ENCODE data around the gene GGCX.

Gene GGCX

DNA sequence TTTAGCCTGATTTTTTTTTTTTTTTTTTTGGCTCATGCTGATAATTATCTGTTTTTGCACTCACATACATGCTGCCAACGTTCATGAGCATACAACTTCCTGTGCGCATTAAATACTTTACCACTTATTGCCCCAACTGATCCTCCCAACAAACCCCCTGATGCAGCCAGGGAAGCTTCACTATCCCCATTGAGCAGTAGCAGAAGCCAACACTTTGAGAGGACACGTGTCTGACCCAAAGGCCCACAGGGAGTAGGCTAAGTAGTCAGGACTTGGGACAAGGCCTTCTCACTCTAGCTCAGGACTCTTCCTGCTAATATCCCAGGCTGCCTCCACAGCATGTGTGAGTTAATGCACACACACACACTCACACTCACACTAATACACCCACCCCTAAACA is 58.6 kb downstream of the GGCX start:
- TF ChIP-seq, protein P1, sequence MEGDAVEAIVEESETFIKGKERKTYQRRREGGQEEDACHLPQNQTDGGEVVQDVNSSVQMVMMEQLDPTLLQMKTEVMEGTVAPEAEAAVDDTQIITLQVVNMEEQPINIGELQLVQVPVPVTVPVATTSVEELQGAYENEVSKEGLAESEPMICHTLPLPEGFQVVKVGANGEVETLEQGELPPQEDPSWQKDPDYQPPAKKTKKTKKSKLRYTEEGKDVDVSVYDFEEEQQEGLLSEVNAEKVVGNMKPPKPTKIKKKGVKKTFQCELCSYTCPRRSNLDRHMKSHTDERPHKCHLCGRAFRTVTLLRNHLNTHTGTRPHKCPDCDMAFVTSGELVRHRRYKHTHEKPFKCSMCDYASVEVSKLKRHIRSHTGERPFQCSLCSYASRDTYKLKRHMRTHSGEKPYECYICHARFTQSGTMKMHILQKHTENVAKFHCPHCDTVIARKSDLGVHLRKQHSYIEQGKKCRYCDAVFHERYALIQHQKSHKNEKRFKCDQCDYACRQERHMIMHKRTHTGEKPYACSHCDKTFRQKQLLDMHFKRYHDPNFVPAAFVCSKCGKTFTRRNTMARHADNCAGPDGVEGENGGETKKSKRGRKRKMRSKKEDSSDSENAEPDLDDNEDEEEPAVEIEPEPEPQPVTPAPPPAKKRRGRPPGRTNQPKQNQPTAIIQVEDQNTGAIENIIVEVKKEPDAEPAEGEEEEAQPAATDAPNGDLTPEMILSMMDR (IDR thresholded peaks at IDR 0.05; ENCODE audit: insufficient read depth, low read length, poor library complexity, severe bottlenecking) = no peak
- no peak for TF ChIP-seq EZH2phosphoT487 (conservative IDR thresholded peaks at IDR 0.05; ENCODE audit: low read length)
- no peaks in the 10 kb centered on the region for H3K79me2 ChIP-seq (ENCODE audit: insufficient read depth, low read length)
- H3K9me3 ChIP-seq (ENCODE audit: insufficient read depth, low read length) = no peaks in the 10 kb centered on the region
- no peak overlapping the region for H2AFZ ChIP-seq (ENCODE audit: low read depth, low read length, severe bottlenecking)
- H3K27me3 ChIP-seq (ENCODE audit: low read length) = no peaks in the 10 kb centered on the region
- no peaks in the 10 kb centered on the region for H3F3A ChIP-seq (ENCODE audit: insufficient read depth)
- no peaks in the 10 kb centered on the region for H4K20me1 ChIP-seq (ENCODE audit: low read depth, low read length)
- no peak overlapping the region for H3K4me3 ChIP-seq (ENCODE audit: insufficient read depth, low read length, poor library complexity, severe bottlenecking)
- H3K9ac ChIP-seq (ENCODE audit: low read length) = no peak overlapping the region
- no peaks in the 10 kb centered on the region for H3K9me2 ChIP-seq (replicated peaks; ENCODE audit: insufficient read depth, low read length)
- H3K4me2 ChIP-seq (ENCODE audit: low read depth, low read length, poor library complexity, severe bottlenecking) = no peak overlapping the region
- H3K36me3 ChIP-seq (ENCODE audit: low read length) = no peaks in the 10 kb centered on the region
- H3K27ac ChIP-seq (ENCODE audit: low read depth, low read length) = no peak overlapping the region

GRCh38 chr2:85501248-85501647 is 60.0 kb downstream of the GGCX start:
- Histone ChIP-seq H3K27ac (ENCODE audit: low read depth, low read length) (no peak overlapping the region), H3K9me3 (ENCODE audit: insufficient read depth, low read length) (no peaks in the 10 kb centered on the region), H3K4me3 (ENCODE audit: insufficient read depth, low read length, poor library complexity, severe bottlenecking) (no peak overlapping the region), H3K36me3 (ENCODE audit: low read length) (no peaks in the 10 kb centered on the region), H3F3A (ENCODE audit: insufficient read depth) (no peaks in the 10 kb centered on the region), H3K9me2 (replicated peaks; ENCODE audit: insufficient read depth, low read length) (no peaks in the 10 kb centered on the region), H3K9ac (ENCODE audit: low read length) (no peak overlapping the region), H3K79me2 (ENCODE audit: insufficient read depth, low read length) (no peaks in the 10 kb centered on the region), H4K20me1 (ENCODE audit: low read depth, low read length) (no peaks in the 10 kb centered on the region), H2AFZ (ENCODE audit: low read depth, low read length, severe bottlenecking) (no peak overlapping the region), H3K27me3 (ENCODE audit: low read length) (no peaks in the 10 kb centered on the region), H3K4me2 (ENCODE audit: low read depth, low read length, poor library complexity, severe bottlenecking) (no peak overlapping the region)
- TF ChIP-seq, protein P1 (IDR thresholded peaks at IDR 0.05; ENCODE audit: insufficient read depth, low read length, poor library complexity, severe bottlenecking) = no peak
- TF ChIP-seq EZH2phosphoT487 (conservative IDR thresholded peaks at IDR 0.05; ENCODE audit: low read length) = no peak

DNA sequence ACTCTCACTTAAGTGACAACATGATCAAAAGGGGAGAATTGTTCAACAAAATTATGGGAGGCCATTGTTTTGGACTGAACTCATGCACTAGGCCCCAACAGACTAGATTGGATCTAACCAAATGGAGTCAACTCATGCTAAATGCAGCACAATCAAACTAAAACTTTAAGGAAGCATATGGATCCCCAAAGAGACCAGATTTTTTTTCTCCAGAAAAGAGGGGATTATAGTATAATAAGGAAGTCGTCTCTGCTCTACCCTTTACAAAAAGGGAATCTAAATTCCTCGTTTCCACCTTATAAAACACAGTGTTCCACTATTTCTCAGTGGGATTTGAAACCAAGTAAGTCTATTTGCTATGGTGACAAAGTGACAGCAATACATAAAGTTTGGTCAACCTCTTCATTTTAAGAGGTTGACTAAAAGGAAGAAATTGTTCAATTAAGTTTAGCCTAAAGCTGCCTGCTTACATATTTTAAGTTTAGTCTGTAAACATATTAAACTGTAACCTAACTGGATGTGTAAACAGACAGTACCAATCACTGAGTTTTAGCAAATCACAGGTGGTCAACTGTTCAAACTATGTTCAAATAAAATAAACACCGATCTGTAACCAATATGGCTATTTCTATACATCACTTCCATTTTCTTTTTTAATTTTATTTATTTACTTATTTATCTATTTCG is 63.2 kb downstream of the GGCX start:
- H3K4me2 ChIP-seq (ENCODE audit: low read depth, low read length, poor library complexity, severe bottlenecking) = no peak overlapping the region
- no peak overlapping the region for H3K27ac ChIP-seq (ENCODE audit: low read depth, low read length)

More for the DNA sequence above, 63.2 kb downstream of the GGCX start:
- H3F3A ChIP-seq (ENCODE audit: insufficient read depth) = no peaks in the 10 kb centered on the region
- no peaks in the 10 kb centered on the region for H3K27me3 ChIP-seq (ENCODE audit: low read length)
- TF ChIP-seq, protein P1 (IDR thresholded peaks at IDR 0.05; ENCODE audit: insufficient read depth, low read length, poor library complexity, severe bottlenecking) = no peak
- no peak for TF ChIP-seq EZH2phosphoT487 (conservative IDR thresholded peaks at IDR 0.05; ENCODE audit: low read length)
- no peaks in the 10 kb centered on the region for H3K36me3 ChIP-seq (ENCODE audit: low read length)
- no peaks in the 10 kb centered on the region for H3K79me2 ChIP-seq (ENCODE audit: insufficient read depth, low read length)
- H3K9ac ChIP-seq (ENCODE audit: low read length) = no peak overlapping the region
- no peaks in the 10 kb centered on the region for H4K20me1 ChIP-seq (ENCODE audit: low read depth, low read length)
- H3K9me2 ChIP-seq (replicated peaks; ENCODE audit: insufficient read depth, low read length) = no peaks in the 10 kb centered on the region
- no peak overlapping the region for H2AFZ ChIP-seq (ENCODE audit: low read depth, low read length, severe bottlenecking)
- H3K9me3 ChIP-seq (ENCODE audit: insufficient read depth, low read length) = no peaks in the 10 kb centered on the region
- no peak overlapping the region for H3K4me3 ChIP-seq (ENCODE audit: insufficient read depth, low read length, poor library complexity, severe bottlenecking)

Measured in SU-DHL-6 (cell line).